A549 (cell line): ENCODE data around the gene PPP1R1B.

ENCODE experiments used
- BCL3 ChIP-seq: fragments of >200 bp; sonication (Bioruptor Twin); formaldehyde crosslinking; IDR thresholded peaks from 3 replicates; pipeline ENCODE4 v1.6.1; 2016
- CEBPB ChIP-seq, 2 experiments: fragments of >200 bp in 1 of 2; sonication (Bioruptor Twin) in 1 of 2; formaldehyde crosslinking in 1 of 2; IDR thresholded peaks; 2 replicates each; pipeline ENCODE4 v1.6.1; 2012 to 2016
- CHD2 ChIP-seq: fragments of 150-350 bp; IDR thresholded peaks from 2 replicates; pipeline ENCODE4 v1.6.1; 2014; ENCODE audit warnings: low read length; ENCODE audit not compliant: partially characterized antibody
- CTCF ChIP-seq: fragments of >200 bp; sonication (Bioruptor Twin); formaldehyde crosslinking; IDR thresholded peaks from 3 replicates; pipeline ENCODE4 v1.5.1; 2016
- EHF ChIP-seq: fragments of 250-450 bp; sonication (Bioruptor Pico); IDR thresholded peaks from 2 replicates; pipeline ENCODE4 v1.5.0; 2020; ENCODE audit warnings: mild to moderate bottlenecking
- ELK1 ChIP-seq: fragments of 150-350 bp; IDR thresholded peaks from 2 replicates; pipeline ENCODE4 v1.6.1; 2014; ENCODE audit warnings: low read depth, mild to moderate bottlenecking, low read length
- POLR2A ChIP-seq: IDR thresholded peaks from 2 replicates; pipeline ENCODE4 v1.6.1; 2012; ENCODE audit warnings: mild to moderate bottlenecking, low read length
- RAD21 ChIP-seq, 2 experiments: fragments of >200 bp in 1 of 2; sonication (Bioruptor Twin) in 1 of 2; formaldehyde crosslinking in 1 of 2; IDR thresholded peaks in 1 of 2; conservative IDR thresholded peaks in 1 of 2; 2 replicates in 1 of 2; 3 replicates in 1 of 2; pipeline ENCODE4 v1.6.1; 2012 to 2018; ENCODE audit warnings: inconsistent platforms in 1 of 2
- RARB ChIP-seq: fragments of 250-450 bp; sonication (Bioruptor Pico); IDR thresholded peaks from 2 replicates; pipeline ENCODE4 v1.8.0; 2021; ENCODE audit warnings: mild to moderate bottlenecking, moderate library complexity
- RCOR1 ChIP-seq: fragments of 150-350 bp; IDR thresholded peaks from 2 replicates; pipeline ENCODE4 v1.6.1; 2014; ENCODE audit warnings: antibody characterized with exemption, low read length, low read depth
- REST ChIP-seq: fragments of 200-600 bp; sonication (generic); IDR thresholded peaks from 2 replicates; pipeline ENCODE4 v1.6.1; 2016; ENCODE audit warnings: antibody characterized with exemption, mild to moderate bottlenecking, moderate library complexity
- TF ChIP-seq, protein P1 (sequence below): fragments of 450-650 bp; IDR thresholded peaks from 2 replicates; pipeline ENCODE4 v1.6.1; 2014; ENCODE audit warnings: antibody characterized with exemption

- no peak for TF ChIP-seq REST
- no peak for TF ChIP-seq POLR2A
- TF ChIP-seq CHD2: no peak
- TF ChIP-seq, protein P1, sequence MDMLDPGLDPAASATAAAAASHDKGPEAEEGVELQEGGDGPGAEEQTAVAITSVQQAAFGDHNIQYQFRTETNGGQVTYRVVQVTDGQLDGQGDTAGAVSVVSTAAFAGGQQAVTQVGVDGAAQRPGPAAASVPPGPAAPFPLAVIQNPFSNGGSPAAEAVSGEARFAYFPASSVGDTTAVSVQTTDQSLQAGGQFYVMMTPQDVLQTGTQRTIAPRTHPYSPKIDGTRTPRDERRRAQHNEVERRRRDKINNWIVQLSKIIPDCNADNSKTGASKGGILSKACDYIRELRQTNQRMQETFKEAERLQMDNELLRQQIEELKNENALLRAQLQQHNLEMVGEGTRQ: no peak
- no peak for TF ChIP-seq ELK1
- no peak for TF ChIP-seq CTCF
- TF ChIP-seq CEBPB (IDR thresholded peaks at IDR 0.05): no peak
- no peak for TF ChIP-seq RAD21 (conservative IDR thresholded peaks at IDR 0.05 in 1 of 2, IDR thresholded peaks at IDR 0.05 in 1 of 2)
- TF ChIP-seq RCOR1: no peak
- no peak for TF ChIP-seq EHF (CRISPR knock-in tag)
- no peak for TF ChIP-seq BCL3
- TF ChIP-seq RARB (CRISPR knock-in tag): no peak
These were observed 40.0 kb downstream of the PPP1R1B start for GRCh38 chr17:39666601-39667261.
